ENCODE data around the gene PLEKHJ1. TPM values are rescaled to one million over a fixed set of nuclear protein-coding genes. Genes with fewer than 3 reads are reported as not detected.

Gene PLEKHJ1
- total and polyA plus RNA-seq, 2 of the 13 experiments (the other 11 are each of a cell fraction or from before 2014, with no cell fraction given): 70.5 to 130 TPM

DNA sequence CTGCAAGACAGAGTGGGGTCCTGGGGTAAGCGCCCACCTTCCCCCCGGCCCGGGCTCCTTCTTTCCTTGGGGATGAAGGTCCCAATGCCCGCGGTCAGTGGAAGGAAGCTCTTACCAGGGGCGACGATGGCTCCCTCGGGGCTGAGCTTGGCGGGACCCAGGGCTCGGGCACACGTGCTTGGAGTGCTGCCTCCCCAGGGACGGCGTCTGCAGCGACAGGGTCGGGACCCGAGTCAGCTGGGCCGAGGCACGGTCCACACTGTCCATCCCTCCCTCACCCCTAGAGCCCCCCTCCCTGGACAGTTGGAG lies 16.6 kb upstream of the PLEKHJ1 start (continued):
- TF ChIP-seq ZBTB10 (CRISPR knock-in tag; IDR thresholded peaks at IDR 0.05; ENCODE audit: borderline replicate concordance) (no peak), MIXL1 (CRISPR knock-in tag; IDR thresholded peaks at IDR 0.05) (no peak), TSC22D2 (CRISPR knock-in tag; IDR thresholded peaks at IDR 0.05; ENCODE audit: borderline replicate concordance) (no peak), SRY (CRISPR knock-in tag; IDR thresholded peaks at IDR 0.05) (0 out of 2 replicates have a peak, but pooled peaks have one; percentile 56), KDM6A (CRISPR knock-in tag; IDR thresholded peaks at IDR 0.05; ENCODE audit: low read depth) (no peak), ZFP36L2 (CRISPR knock-in tag; IDR thresholded peaks at IDR 0.05) (no peak), ZIK1 (CRISPR knock-in tag; IDR thresholded peaks at IDR 0.05; ENCODE audit: borderline replicate concordance, low read depth) (no peak), REL (CRISPR knock-in tag; conservative IDR thresholded peaks at IDR 0.05) (peak; percentile 65; the same call in 1 of the 2 replicates), TCF7 (IDR thresholded peaks at IDR 0.05; ENCODE audit: low read depth) (no peak), RBFOX2 (IDR thresholded peaks at IDR 0.05; ENCODE audit: low read depth, low read length) (0 out of 2 replicates have a peak, but pooled peaks have one; percentile 7), ZBTB25 (CRISPR knock-in tag; IDR thresholded peaks at IDR 0.05) (no peak), NR2F2 (IDR thresholded peaks at IDR 0.05; ENCODE audit: borderline replicate concordance, low read depth) (no peak), CHCHD3 (CRISPR knock-in tag; IDR thresholded peaks at IDR 0.05) (no peak), ZFP1 (CRISPR knock-in tag; IDR thresholded peaks at IDR 0.05) (no peak), ZNF12 (CRISPR knock-in tag; IDR thresholded peaks at IDR 0.05) (no peak), NRL (CRISPR knock-in tag; IDR thresholded peaks at IDR 0.05; ENCODE audit: borderline replicate concordance) (no peak), DNMT1 (CRISPR knock-in tag; IDR thresholded peaks at IDR 0.05) (no peak), FOXJ3 (CRISPR knock-in tag; IDR thresholded peaks at IDR 0.05; ENCODE audit: borderline replicate concordance) (0 out of 2 replicates have a peak, but pooled peaks have one; percentile 33), TERF1 (CRISPR knock-in tag; IDR thresholded peaks at IDR 0.05) (no peak; the same call in 1 of the 2 replicates), ZSCAN21 (CRISPR knock-in tag; IDR thresholded peaks at IDR 0.05; ENCODE audit: borderline replicate concordance) (no peak), CHD4 (IDR thresholded peaks at IDR 0.05; ENCODE audit: borderline replicate concordance, low read length) (no peak)
- TF ChIP-seq, protein P1, sequence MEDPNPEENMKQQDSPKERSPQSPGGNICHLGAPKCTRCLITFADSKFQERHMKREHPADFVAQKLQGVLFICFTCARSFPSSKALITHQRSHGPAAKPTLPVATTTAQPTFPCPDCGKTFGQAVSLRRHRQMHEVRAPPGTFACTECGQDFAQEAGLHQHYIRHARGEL (CRISPR knock-in tag; IDR thresholded peaks at IDR 0.05): no peak
- TF ChIP-seq, protein P2, sequence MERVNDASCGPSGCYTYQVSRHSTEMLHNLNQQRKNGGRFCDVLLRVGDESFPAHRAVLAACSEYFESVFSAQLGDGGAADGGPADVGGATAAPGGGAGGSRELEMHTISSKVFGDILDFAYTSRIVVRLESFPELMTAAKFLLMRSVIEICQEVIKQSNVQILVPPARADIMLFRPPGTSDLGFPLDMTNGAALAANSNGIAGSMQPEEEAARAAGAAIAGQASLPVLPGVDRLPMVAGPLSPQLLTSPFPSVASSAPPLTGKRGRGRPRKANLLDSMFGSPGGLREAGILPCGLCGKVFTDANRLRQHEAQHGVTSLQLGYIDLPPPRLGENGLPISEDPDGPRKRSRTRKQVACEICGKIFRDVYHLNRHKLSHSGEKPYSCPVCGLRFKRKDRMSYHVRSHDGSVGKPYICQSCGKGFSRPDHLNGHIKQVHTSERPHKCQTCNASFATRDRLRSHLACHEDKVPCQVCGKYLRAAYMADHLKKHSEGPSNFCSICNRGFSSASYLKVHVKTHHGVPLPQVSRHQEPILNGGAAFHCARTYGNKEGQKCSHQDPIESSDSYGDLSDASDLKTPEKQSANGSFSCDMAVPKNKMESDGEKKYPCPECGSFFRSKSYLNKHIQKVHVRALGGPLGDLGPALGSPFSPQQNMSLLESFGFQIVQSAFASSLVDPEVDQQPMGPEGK (CRISPR knock-in tag; IDR thresholded peaks at IDR 0.05): no peak
- TF ChIP-seq, protein P3, sequence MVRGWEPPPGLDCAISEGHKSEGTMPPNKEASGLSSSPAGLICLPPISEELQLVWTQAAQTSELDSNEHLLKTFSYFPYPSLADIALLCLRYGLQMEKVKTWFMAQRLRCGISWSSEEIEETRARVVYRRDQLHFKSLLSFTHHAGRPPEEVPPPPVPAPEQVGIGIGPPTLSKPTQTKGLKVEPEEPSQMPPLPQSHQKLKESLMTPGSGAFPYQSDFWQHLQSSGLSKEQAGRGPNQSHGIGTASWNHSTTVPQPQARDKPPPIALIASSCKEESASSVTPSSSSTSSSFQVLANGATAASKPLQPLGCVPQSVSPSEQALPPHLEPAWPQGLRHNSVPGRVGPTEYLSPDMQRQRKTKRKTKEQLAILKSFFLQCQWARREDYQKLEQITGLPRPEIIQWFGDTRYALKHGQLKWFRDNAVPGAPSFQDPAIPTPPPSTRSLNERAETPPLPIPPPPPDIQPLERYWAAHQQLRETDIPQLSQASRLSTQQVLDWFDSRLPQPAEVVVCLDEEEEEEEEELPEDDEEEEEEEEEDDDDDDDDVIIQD (CRISPR knock-in tag; IDR thresholded peaks at IDR 0.05; ENCODE audit: low read depth): no peak
